Glutamatergic neuron (in vitro differentiated cells): Measurements from ENCODE around the gene LLGL2. TPM values are rescaled to one million over a fixed set of nuclear protein-coding genes. Genes with fewer than 3 reads are reported as not detected.

ENCODE experiments used
- DNase-seq: peaks from one replicate; pipeline ENCODE4 v3.0.0; 2022
- H3K27ac Mint-ChIP-seq: one replicate; pipeline ENCODE4 v1.8.0; 2020; ENCODE audit warnings: mild to moderate bottlenecking, mixed read lengths, inconsistent platforms; ENCODE audit not compliant: unreplicated experiment
- H3K27me3 Mint-ChIP-seq: one replicate; pipeline ENCODE4 v1.8.0; 2020; ENCODE audit warnings: mild to moderate bottlenecking, moderate library complexity, mixed read lengths, inconsistent platforms; ENCODE audit not compliant: unreplicated experiment
- H3K36me3 Mint-ChIP-seq: one replicate; pipeline ENCODE4 v1.8.0; 2020; ENCODE audit warnings: mild to moderate bottlenecking, mixed read lengths, inconsistent platforms; ENCODE audit not compliant: unreplicated experiment
- H3K4me1 Mint-ChIP-seq: one replicate; pipeline ENCODE4 v1.8.0; 2020; ENCODE audit warnings: mild to moderate bottlenecking, low read depth, mixed read lengths, inconsistent platforms; ENCODE audit not compliant: unreplicated experiment
- H3K4me3 Mint-ChIP-seq: one replicate; pipeline ENCODE4 v1.8.0; 2020; ENCODE audit warnings: mild to moderate bottlenecking, mixed read lengths, inconsistent platforms; ENCODE audit not compliant: unreplicated experiment
- H3K9me3 Mint-ChIP-seq: one replicate; pipeline ENCODE4 v1.8.0; 2020; ENCODE audit warnings: mild to moderate bottlenecking, moderate library complexity, mixed read lengths, inconsistent platforms; ENCODE audit not compliant: unreplicated experiment
- CTCF ChIP-seq: fragments of 200-600 bp; sonication (generic); IDR thresholded peaks from one replicate; pipeline ENCODE4 v1.5.0; 2021; ENCODE audit not compliant: partially characterized antibody, unreplicated experiment
- total RNA-seq: library from RNA; stranded (reverse); fragmentation: NEBNext Ultra II Directional; extraction: Animal tissue kit (Norgen Biotek cat#: 25700); gene quantifications from one replicate; pipeline ENCODE4 v1.2.1, GENCODE V29; 2021; ENCODE audit not compliant: unreplicated experiment

LLGL2 gene
- total RNA-seq, 1 donor from 2014 or later: 4.8 TPM

DNA sequence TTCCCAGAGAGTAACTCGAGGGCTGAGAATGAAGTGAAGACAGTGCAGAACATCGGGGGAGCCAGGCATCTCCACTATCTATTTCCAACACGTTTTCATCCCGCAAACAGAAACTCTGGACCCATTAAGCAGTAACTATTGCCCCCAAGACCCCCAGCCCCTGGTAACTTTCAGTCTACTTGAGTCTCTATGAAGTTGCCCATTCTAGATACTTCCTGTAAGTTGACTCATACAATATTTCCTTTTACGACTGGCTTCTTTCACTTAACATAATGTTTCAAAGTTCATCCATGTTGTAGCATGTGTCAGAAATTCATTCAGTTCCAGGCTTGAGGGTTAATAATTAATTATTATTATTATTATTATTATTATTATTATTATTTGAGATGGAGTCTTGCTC lies 81.6 kb downstream of the LLGL2 start:
- H3K9me3 Mint-ChIP-seq: no peaks in the 10 kb centered on the region
- TF ChIP-seq CTCF: no peak
- H3K27ac Mint-ChIP-seq: no peak overlapping the region
- peaks cover 2% of the 10 kb centered on the region for H3K27me3 Mint-ChIP-seq
- DNase-seq: no peak
- no peak overlapping the region for H3K4me3 Mint-ChIP-seq
- no peaks in the 10 kb centered on the region for H3K36me3 Mint-ChIP-seq
- peaks cover 5% of the 10 kb centered on the region for H3K4me1 Mint-ChIP-seq

DNA sequence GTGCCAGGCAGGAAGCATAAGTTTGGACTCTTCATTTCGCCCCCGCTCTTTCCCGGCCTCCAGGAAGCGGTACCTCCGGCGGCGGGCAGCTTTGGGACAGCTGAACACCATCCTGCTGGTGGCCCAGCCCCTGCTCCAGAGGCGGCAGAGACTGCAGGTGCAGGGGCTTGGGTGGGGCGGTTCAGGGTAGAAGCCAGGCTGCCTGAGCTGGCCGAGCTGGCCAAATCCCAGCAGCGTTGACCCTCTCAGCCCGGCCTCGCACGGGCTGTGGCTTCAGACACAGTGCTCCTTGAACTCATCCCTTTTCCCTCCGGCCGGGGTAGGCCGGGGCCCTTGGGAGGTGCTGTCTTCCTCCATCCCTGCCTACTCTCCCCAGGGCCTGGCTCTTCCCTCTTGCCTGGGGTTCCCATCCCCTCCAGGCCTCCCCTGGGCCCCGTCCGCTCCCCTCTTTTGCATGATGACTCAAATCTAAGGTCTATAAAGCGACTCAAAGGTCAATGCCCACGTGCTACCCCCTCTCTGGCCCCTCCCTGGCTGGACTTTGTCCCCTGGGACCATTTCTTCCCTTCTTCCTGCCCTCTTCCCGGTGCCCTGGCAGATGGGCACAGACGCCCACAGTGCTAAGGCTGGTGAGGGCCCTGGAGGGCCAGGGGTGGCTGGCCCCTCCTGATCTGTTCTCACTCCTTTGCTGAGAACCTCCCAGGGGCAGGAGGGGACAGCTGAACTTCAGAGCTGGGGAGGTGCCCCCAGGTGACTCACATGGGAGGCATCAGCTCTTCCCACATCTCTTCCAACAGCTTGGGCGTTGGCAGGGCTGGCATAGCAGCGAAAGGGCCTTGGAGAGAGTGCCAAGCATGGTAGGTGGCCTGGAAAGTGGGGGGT lies 84.8 kb downstream of the LLGL2 start:
- no peak for DNase-seq
- Mint-ChIP-seq H3K4me3 (no peak overlapping the region), H3K36me3 (no peaks in the 10 kb centered on the region), H3K4me1 (peaks cover 5% of the 10 kb centered on the region), H3K27me3 (peaks cover 2% of the 10 kb centered on the region), H3K9me3 (no peaks in the 10 kb centered on the region), H3K27ac (no peak overlapping the region)
- TF ChIP-seq CTCF: no peak

GRCh38 chr17:75611851-75612429 lies 86.4 kb downstream of the LLGL2 start:
- Mint-ChIP-seq H3K9me3 (no peaks in the 10 kb centered on the region), H3K4me1 (peaks cover 2% of the 10 kb centered on the region), H3K27me3 (peaks cover 2% of the 10 kb centered on the region), H3K36me3 (no peaks in the 10 kb centered on the region), H3K27ac (no peak overlapping the region), H3K4me3 (no peak overlapping the region)
- no peak for TF ChIP-seq CTCF
- no peak for DNase-seq

GRCh38 chr17:75612906-75613626 lies 87.6 kb downstream of the LLGL2 start:
- Mint-ChIP-seq H3K27me3 (peaks cover 2% of the 10 kb centered on the region), H3K4me3 (no peak overlapping the region), H3K4me1 (no peaks in the 10 kb centered on the region), H3K27ac (no peak overlapping the region), H3K9me3 (no peaks in the 10 kb centered on the region), H3K36me3 (no peaks in the 10 kb centered on the region)
- TF ChIP-seq CTCF: no peak
- DNase-seq: no peak
